ENCODE results near the gene PDCD7. TPM values are rescaled to one million over a fixed set of nuclear protein-coding genes. Genes with fewer than 3 reads are reported as not detected.
A peak's percentile ranks its signal among the peaks of the same experiment; 100 is the strongest.
"Not testable (repeated sequence)": the region's sequence is repeated elsewhere in the genome, so short reads cannot be mapped to it uniquely, and the experiment has no call there.

Gene PDCD7
- total RNA-seq, 1 donor from 2014 or later: 40.8 TPM

DNA sequence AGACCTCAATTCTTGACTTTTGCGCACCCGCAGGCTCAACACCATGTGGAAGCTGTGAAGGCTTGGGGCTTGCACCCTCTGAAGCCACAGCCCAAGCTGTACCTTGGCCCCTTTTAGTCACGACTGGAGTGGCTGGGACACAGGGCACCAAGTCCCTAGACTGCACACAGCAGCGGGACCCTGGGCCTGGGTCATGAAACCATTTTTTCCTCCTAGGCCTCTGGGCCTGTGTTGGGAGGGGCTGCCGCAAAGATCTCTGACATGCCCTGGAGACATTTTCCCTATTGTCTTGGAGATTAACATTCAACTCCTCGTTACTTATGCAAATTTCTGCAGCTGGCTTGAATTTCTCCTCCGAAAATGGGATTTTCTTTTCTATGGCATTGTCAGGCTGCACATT lies 3.5 kb upstream of the PDCD7 start:
- Mint-ChIP-seq H3K9me3 (peaks cover 17% of the 10 kb centered on the region), H3K4me3 (peak overlapping the region; percentile 5), H3K4me1 (peaks cover 12% of the 10 kb centered on the region)
- not testable (repeated sequence) for H3K27me3 Mint-ChIP-seq (ENCODE audit: low read depth); DNase-seq (ENCODE audit: low read depth, low spot score); H3K36me3 Mint-ChIP-seq (ENCODE audit: low read depth); H3K27ac Mint-ChIP-seq (ENCODE audit: unreplicated experiment)

DNA sequence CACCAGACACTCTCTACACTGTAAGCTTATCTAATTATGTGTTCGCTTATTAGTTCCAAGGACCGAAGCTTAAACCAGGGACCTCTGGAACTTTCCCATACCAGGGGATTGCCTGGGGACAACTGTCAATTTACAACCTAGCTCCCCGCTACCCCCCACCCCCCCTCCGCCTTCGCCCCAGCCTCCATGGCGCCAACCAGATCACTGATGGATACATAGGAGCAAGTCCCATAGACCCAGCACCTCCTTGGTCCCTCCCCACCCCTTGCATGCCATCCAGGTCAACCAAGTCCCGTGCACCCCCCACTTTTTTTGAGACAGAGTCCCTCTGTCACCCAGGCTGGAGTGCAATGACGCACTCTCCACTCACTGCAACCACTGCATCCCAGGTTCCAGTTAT lies 930 bp upstream of the PDCD7 start:
- TF ChIP-seq, protein P1, sequence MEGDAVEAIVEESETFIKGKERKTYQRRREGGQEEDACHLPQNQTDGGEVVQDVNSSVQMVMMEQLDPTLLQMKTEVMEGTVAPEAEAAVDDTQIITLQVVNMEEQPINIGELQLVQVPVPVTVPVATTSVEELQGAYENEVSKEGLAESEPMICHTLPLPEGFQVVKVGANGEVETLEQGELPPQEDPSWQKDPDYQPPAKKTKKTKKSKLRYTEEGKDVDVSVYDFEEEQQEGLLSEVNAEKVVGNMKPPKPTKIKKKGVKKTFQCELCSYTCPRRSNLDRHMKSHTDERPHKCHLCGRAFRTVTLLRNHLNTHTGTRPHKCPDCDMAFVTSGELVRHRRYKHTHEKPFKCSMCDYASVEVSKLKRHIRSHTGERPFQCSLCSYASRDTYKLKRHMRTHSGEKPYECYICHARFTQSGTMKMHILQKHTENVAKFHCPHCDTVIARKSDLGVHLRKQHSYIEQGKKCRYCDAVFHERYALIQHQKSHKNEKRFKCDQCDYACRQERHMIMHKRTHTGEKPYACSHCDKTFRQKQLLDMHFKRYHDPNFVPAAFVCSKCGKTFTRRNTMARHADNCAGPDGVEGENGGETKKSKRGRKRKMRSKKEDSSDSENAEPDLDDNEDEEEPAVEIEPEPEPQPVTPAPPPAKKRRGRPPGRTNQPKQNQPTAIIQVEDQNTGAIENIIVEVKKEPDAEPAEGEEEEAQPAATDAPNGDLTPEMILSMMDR (conservative IDR thresholded peaks at IDR 0.05): no peak
- peaks cover 11% of the 10 kb centered on the region for H3K36me3 Mint-ChIP-seq (ENCODE audit: low read depth)
- peaks cover 16% of the 10 kb centered on the region for H3K9me3 Mint-ChIP-seq
- H3K4me1 Mint-ChIP-seq: peaks cover 24% of the 10 kb centered on the region
- peaks cover 2% of the 10 kb centered on the region for H3K27me3 Mint-ChIP-seq (ENCODE audit: low read depth)
- DNase-seq (ENCODE audit: low read depth, low spot score): no peak
- H3K4me3 Mint-ChIP-seq: peak overlapping the region; percentile 91
- H3K27ac Mint-ChIP-seq (ENCODE audit: unreplicated experiment): no peak overlapping the region

DNA sequence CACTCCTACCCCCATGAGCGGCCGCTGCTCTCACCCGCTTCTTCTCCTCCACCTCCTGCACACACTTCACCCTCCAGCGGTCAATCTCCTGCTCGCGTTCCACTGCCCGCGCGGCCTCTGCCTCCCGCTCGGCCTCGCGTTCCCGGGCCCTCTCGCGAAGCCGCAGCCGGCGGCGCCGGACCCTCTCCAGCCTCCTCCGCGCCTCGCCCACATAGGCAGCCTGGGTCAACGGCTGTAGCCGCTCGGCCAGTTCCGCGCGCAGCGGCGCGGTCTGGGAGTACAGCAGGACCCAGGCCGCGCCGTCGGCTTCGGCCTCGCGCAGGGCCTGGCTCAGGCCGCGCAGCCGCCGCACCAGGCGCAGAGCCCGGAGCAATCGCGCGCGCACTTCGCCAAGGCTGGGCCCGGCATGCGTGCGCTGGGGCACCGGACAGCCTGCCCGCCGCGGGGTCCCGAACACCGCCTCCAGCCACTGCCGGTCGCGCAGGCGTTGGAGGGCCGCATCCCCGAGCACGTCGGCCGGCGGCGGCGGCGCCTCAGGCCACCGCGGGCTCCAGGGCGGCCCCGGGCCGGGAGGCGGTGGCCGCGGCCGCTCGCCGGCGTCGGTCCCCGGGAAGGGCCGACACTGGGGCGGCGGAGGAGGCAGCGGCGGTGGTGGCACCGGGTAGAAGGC lies 595 bp downstream of the PDCD7 start:
- peak; percentile 43 for DNase-seq (ENCODE audit: low read depth, low spot score)
- H3K27me3 Mint-ChIP-seq (ENCODE audit: low read depth): no peaks in the 10 kb centered on the region
- H3K4me3 Mint-ChIP-seq: peak overlapping the region; percentile 91
- H3K4me1 Mint-ChIP-seq: peaks cover 28% of the 10 kb centered on the region
- no peak overlapping the region for H3K27ac Mint-ChIP-seq (ENCODE audit: unreplicated experiment)
- peaks cover 7% of the 10 kb centered on the region for H3K9me3 Mint-ChIP-seq
- TF ChIP-seq, protein P1 (conservative IDR thresholded peaks at IDR 0.05): no peak
- H3K36me3 Mint-ChIP-seq (ENCODE audit: low read depth): peaks cover 14% of the 10 kb centered on the region

DNA sequence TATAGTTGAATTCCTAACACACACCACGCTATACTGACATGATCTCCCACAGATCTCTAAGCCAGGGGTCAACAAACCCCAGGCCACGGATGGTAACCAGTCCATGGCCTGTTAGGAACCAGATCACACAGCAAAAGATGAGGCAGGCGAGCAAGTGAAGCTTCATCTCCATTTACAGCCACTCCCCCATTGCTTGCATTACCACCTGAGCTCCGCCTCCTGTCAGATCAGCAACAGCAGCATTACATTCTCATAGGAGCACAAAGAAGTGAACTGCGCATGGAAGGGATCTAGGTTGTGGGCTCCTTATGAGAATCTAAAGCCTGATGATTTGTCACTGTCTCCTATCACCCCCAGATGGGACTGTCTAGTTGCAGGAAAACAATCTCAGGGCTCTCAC lies 2.7 kb downstream of the PDCD7 start:
- Mint-ChIP-seq H3K27me3 (ENCODE audit: low read depth) (no peaks in the 10 kb centered on the region), H3K9me3 (no peaks in the 10 kb centered on the region), H3K36me3 (ENCODE audit: low read depth) (peaks cover 17% of the 10 kb centered on the region), H3K4me3 (peak overlapping the region; percentile 72), H3K4me1 (peaks cover 28% of the 10 kb centered on the region), H3K27ac (ENCODE audit: unreplicated experiment) (no peak overlapping the region)
- TF ChIP-seq, protein P1 (conservative IDR thresholded peaks at IDR 0.05): no peak
- no peak for DNase-seq (ENCODE audit: low read depth, low spot score)

DNA sequence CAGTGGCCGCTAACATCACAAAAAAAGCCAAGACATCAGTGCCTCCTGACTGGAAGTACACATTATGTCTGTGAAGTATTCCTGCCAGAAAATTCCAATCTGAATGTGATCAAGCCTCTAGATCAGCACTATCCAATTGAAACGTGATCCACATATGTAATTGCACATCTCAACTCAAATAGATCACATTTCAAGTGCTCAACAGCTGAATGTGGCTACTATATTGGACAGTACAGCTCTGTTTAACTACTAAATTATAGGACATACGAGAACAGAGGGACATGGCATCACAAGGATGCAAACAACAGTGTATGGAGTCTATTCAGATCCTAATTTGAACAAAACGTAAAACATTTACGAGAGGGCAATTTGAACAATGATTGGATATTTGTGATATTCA lies 18.1 kb downstream of the PDCD7 start:
- Mint-ChIP-seq H3K27me3 (ENCODE audit: low read depth) (no peaks in the 10 kb centered on the region), H3K9me3 (no peaks in the 10 kb centered on the region), H3K27ac (ENCODE audit: unreplicated experiment) (no peak overlapping the region), H3K4me3 (no peak overlapping the region), H3K36me3 (ENCODE audit: low read depth) (peaks cover 13% of the 10 kb centered on the region), H3K4me1 (peaks cover 7% of the 10 kb centered on the region)
- no peak for DNase-seq (ENCODE audit: low read depth, low spot score)
- TF ChIP-seq, protein P1 (conservative IDR thresholded peaks at IDR 0.05): no peak

DNA sequence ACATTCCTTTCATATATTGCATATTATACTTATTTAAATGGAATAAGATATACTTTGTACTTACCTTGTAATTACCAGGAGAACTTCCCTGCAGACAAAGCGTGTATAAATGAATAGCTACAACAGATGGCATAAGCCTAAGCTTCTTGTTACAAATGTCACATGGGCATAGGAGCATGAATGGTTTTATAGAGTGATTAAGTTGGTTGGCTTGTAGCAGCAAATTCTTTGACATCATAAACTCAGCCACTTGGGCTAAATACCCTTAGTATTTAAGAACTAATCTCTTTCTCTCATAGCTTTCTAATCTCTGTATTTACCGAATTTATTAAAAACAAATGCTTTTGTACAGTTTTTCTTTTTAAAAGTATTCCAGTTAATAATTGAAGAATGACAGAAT lies 18.5 kb downstream of the PDCD7 start, which contains the start of gene UBAP1L:
Gene UBAP1L (minus strand): TSS at position 115 of the 400 bp plus-strand sequence. CDS start 8,985 bp downstream, outside the sequence.
- no peak within 1 kb of the TSS for H3K4me3 Mint-ChIP-seq
- no peak for DNase-seq (ENCODE audit: low read depth, low spot score)
- peaks cover 13% of the 10 kb centered on the region for H3K36me3 Mint-ChIP-seq (ENCODE audit: low read depth)
- H3K4me1 Mint-ChIP-seq: peaks cover 8% of the 10 kb centered on the region
- no peaks in the 10 kb centered on the region for H3K9me3 Mint-ChIP-seq
- no peaks in the 10 kb centered on the region for H3K27me3 Mint-ChIP-seq (ENCODE audit: low read depth)
- H3K27ac Mint-ChIP-seq (ENCODE audit: unreplicated experiment): no peak within 1 kb of the TSS
- TF ChIP-seq, protein P1 (conservative IDR thresholded peaks at IDR 0.05): no peak
